Body of pancreas (tissue), 4 donors: ENCODE results near the gene CBL.

ENCODE experiments used
- POLR2A ChIP-seq, 3 donors: fragments of 450-650 bp; IDR thresholded peaks; one replicate each; pipeline ENCODE4 v1.6.1; 2016; ENCODE audit warnings: antibody characterized with exemption in 3 of 3, mild to moderate bottlenecking in 2 of 3
- TF ChIP-seq, protein P1 (sequence below), 7 experiments: fragments of 450-650 bp in 4 of 7; fragments of 200-600 bp in 3 of 7; sonication (generic) in 3 of 7; IDR thresholded peaks; one replicate each; pipeline ENCODE4 v1.5.1; 2016 to 2019; ENCODE audit warnings: antibody characterized with exemption in 7 of 7

DNA sequence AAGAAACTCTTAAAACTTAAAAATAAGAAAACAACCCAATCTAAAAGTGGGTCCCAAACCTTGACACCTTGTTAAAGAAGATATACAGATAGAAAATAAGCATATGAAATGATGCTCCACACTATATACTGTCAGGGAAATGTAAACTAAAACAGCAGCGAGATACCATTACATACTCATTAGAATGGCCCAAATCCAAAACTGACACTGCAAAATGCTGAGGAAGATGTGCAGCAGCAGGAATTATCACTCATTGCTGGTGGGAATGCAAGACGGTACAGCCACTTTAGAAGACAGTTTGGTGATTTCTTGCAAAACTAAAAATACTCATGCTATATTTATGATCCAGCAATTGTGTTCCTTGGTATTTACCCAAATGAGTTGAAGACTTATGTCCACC lies 123.2 kb downstream of the CBL start:
- no peak for TF ChIP-seq POLR2A (IDR thresholded peaks at IDR 0.05)
- TF ChIP-seq, protein P1, sequence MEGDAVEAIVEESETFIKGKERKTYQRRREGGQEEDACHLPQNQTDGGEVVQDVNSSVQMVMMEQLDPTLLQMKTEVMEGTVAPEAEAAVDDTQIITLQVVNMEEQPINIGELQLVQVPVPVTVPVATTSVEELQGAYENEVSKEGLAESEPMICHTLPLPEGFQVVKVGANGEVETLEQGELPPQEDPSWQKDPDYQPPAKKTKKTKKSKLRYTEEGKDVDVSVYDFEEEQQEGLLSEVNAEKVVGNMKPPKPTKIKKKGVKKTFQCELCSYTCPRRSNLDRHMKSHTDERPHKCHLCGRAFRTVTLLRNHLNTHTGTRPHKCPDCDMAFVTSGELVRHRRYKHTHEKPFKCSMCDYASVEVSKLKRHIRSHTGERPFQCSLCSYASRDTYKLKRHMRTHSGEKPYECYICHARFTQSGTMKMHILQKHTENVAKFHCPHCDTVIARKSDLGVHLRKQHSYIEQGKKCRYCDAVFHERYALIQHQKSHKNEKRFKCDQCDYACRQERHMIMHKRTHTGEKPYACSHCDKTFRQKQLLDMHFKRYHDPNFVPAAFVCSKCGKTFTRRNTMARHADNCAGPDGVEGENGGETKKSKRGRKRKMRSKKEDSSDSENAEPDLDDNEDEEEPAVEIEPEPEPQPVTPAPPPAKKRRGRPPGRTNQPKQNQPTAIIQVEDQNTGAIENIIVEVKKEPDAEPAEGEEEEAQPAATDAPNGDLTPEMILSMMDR (IDR thresholded peaks at IDR 0.05), result no peak
